Mammary epithelial cell (primary cell): Measurements from ENCODE around the gene SMC1B.

Experiments
- EZH2 ChIP-seq: IDR thresholded peaks from 2 replicates; pipeline ENCODE4 v1.6.1; 2012; ENCODE audit warnings: low read length, inconsistent platforms, borderline replicate concordance
- TF ChIP-seq, protein P1 (sequence below), 2 donors: IDR thresholded peaks in 1 of 2; conservative IDR thresholded peaks in 1 of 2; 2 replicates each; pipeline ENCODE4 v1.5.1; 2011 to 2012; ENCODE audit warnings: inconsistent platforms in 2 of 2, low read length in 2 of 2, mild to moderate bottlenecking in 2 of 2, control low read depth in 1 of 2, low read depth in 1 of 2; ENCODE audit not compliant: insufficient read depth in 1 of 2; ENCODE audit errors: extremely low read depth in 1 of 2

DNA sequence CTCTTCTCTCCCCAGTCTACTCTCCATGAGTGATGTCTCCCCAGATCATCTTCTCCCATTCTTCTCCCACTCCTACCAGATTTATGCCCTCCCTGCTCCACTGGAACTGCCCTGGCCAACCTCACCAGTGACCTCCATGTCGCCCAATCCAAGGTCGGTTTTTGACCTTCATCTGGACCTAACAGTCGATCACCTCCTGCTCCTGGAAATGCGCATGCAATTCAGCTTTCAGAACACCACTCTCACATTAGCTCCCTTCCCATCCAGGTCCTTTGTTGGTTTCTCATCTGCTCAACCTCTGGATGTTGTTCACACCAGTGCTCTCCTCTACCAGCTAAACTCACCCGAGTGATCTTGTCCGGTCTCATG, 5.4 kb upstream of the SMC1B start:
- TF ChIP-seq, protein P1, sequence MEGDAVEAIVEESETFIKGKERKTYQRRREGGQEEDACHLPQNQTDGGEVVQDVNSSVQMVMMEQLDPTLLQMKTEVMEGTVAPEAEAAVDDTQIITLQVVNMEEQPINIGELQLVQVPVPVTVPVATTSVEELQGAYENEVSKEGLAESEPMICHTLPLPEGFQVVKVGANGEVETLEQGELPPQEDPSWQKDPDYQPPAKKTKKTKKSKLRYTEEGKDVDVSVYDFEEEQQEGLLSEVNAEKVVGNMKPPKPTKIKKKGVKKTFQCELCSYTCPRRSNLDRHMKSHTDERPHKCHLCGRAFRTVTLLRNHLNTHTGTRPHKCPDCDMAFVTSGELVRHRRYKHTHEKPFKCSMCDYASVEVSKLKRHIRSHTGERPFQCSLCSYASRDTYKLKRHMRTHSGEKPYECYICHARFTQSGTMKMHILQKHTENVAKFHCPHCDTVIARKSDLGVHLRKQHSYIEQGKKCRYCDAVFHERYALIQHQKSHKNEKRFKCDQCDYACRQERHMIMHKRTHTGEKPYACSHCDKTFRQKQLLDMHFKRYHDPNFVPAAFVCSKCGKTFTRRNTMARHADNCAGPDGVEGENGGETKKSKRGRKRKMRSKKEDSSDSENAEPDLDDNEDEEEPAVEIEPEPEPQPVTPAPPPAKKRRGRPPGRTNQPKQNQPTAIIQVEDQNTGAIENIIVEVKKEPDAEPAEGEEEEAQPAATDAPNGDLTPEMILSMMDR (conservative IDR thresholded peaks at IDR 0.05 in 1 of 2, IDR thresholded peaks at IDR 0.05 in 1 of 2; ENCODE audit: extremely low read depth in 1 of 2, insufficient read depth in 1 of 2, low read depth in 1 of 2, low read length in 2 of 2) = no peak
- no peak for TF ChIP-seq EZH2
